Measurements from ENCODE around the gene TSPAN31.

TSPAN31 gene

GRCh38 chr12:57732726-57733593 is 11.9 kb upstream of the TSPAN31 start:
- in situ Hi-C loops (cut with MboI; ENCODE audit: low pct_unique_long_range_greater_than_20kb, low sequenced_read_pairs): no loop called here
- DNase-seq: no peak

DNA sequence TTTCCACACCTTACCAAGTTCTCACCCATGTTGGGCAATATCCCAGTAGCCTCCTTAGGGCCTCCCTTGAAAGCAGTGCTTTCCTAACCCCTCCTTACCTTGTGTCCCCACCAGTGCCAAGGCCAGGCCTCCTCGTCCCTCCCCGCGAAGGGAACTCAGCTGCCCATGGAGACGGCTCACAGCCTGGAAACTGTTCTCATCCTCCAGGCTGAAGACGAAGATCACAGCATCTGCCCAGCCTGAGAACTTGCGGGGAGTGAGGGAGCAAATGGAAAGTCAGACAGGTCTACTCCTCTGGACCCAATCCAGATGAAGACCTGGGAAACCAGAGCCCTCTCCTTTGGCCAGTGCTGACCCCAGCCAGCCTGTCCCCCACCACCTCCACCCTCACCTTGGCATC is 10.9 kb upstream of the TSPAN31 start:
- in situ Hi-C loops (cut with MboI; ENCODE audit: low pct_unique_long_range_greater_than_20kb, low sequenced_read_pairs): no loop called here

GRCh38 chr12:57734591-57734990 is 10.2 kb upstream of the TSPAN31 start:
- DNase-seq: no peak
- in situ Hi-C loops (cut with MboI; ENCODE audit: low pct_unique_long_range_greater_than_20kb, low sequenced_read_pairs): no loop called here

More for the DNA sequence above, 10.9 kb upstream of the TSPAN31 start:
- no peak for DNase-seq

- no peak for DNase-seq
- in situ Hi-C loops (cut with MboI; ENCODE audit: low pct_unique_long_range_greater_than_20kb, low sequenced_read_pairs): no loop called here
Observed at GRCh38 chr12:57735198-57735855, 9.5 kb upstream of the TSPAN31 start.

GRCh38 chr12:57735952-57736740 is 8.7 kb upstream of the TSPAN31 start:
- in situ Hi-C loops (cut with MboI; ENCODE audit: low pct_unique_long_range_greater_than_20kb, low sequenced_read_pairs): no loop called here
- DNase-seq: no peak

GRCh38 chr12:57736741-57737466 is 7.9 kb upstream of the TSPAN31 start:
- DNase-seq: no peak
- in situ Hi-C loops (cut with MboI; ENCODE audit: low pct_unique_long_range_greater_than_20kb, low sequenced_read_pairs): no loop called here

DNA sequence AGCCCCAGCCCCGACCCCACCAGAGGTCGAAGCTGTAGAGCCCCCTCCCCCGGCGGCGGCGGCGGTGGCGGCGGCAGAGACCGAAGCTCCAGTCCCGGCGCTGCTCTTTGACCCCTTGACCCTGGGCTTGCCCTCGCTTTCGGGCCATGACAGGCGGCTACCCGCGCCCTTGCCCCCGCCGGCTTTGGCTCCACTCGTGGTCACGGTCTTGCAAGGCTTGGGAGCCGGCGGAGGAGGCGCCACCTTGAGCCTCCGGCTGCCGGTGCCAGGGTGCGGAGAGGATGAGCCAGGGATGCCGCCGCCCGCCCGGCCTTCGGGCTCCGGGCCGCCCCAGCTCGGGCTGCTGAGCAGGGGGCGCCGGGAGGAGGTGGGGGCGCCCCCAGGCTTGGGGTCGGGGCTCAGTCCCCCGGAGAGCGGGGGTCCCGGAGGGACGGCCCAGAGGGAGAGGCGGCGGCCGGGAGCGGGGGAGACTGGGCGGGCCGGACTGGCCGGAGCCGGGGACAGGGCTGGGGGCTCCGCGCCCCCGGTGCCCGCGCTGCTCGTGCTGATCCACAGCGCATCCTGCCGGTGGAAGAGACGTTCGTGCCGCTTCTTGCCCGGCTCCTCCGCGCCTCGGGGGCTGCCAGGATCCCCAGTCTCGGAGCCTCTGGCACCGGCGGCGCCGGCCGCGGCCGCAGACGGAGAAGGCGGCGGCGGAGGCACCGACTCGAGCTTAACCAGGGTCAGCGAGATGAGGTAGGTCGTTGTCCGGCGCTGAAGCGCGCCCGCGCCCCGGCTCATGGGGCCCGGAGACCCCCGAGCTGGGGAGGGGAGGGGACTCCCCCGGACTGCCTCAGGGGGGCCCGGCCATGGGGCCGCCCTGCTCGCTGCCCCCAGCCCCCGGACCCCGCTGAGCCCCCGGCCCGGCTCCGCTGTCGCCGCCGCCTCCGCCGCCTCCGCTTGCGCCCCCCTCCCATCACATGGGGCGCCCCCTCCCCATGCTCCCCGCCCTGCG is 7.1 kb upstream of the TSPAN31 start:
- DNase-seq: no peak
- in situ Hi-C loops (cut with MboI; ENCODE audit: low pct_unique_long_range_greater_than_20kb, low sequenced_read_pairs): no loop called here

- no peak for DNase-seq
- in situ Hi-C loops (cut with MboI; ENCODE audit: low pct_unique_long_range_greater_than_20kb, low sequenced_read_pairs): no loop called here
Observed at GRCh38 chr12:57738661-57739237, 6.1 kb upstream of the TSPAN31 start, which contains the start of gene AGAP2. Gene AGAP2, minus strand, starts transcription at chr12:57738742. Its CDS starts 496 bp downstream, at chr12:57738246.

- DNase-seq: no peak
- in situ Hi-C loops (cut with MboI; ENCODE audit: low pct_unique_long_range_greater_than_20kb, low sequenced_read_pairs): no loop called here
Observed at GRCh38 chr12:57739387-57739786, 5.5 kb upstream of the TSPAN31 start.

DNA sequence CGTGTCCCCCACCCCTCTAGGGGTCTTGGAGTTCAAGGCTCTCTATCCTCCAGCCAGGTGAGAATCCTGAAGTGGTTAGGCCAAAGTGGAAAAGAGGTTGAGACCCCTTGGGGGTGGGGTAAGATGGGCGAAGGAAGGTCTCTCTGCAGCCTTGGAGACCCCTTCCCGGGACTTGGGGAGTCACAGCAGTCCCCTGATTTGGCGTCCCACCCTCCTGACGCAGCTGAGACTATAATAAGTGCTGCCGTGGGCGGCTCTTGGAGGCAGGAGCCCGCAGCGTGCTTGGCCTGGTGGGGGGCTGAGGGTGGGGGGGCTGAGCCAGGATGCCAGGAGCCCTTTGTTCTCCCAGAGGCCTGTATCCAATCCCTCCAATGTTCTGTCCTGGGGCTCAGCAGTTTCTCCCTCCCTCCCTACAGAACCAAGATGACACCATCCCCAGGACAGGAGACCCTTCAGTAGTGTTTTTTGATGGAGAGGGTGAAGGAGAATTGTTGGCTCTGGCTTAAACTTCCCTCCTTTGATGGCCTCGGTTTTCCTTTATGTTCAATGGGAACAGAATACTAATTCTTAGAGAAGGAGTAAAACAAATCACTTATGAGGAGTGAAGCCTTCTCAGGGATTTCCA is 4.8 kb upstream of the TSPAN31 start:
- no peak for DNase-seq
- in situ Hi-C loops (cut with MboI; ENCODE audit: low pct_unique_long_range_greater_than_20kb, low sequenced_read_pairs): no loop called here

GRCh38 chr12:57740656-57741412 is 4.0 kb upstream of the TSPAN31 start:
- in situ Hi-C loops (cut with MboI; ENCODE audit: low pct_unique_long_range_greater_than_20kb, low sequenced_read_pairs): no loop called here
- peak; percentile 93 for DNase-seq

- in situ Hi-C loops (cut with MboI; ENCODE audit: low pct_unique_long_range_greater_than_20kb, low sequenced_read_pairs): no loop called here
- no peak for DNase-seq
Observed at GRCh38 chr12:57741413-57741789, 3.4 kb upstream of the TSPAN31 start.

GRCh38 chr12:57741844-57742738 is 2.7 kb upstream of the TSPAN31 start:
- peak; percentile 79 for DNase-seq
- in situ Hi-C loops (cut with MboI; ENCODE audit: low pct_unique_long_range_greater_than_20kb, low sequenced_read_pairs): no loop called here

DNA sequence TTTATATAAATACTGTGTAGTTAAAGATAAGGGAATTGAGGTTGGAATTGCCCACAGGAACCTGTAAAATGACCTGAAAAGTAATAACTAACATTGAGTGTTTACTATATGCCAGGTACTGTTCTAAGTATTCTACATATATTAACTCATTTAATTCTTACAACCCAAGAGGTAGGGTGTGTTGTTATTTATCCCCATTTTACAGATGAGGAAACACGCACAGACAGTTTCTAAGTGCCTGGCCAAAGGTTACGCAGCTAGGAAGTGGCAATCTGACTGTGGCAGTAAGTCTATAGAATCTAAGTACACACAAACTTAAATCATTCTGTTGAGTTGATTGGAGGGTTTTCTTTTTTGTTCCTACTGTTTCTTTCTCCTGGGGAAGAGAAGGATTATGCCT is 1.1 kb upstream of the TSPAN31 start:
- in situ Hi-C loops (cut with MboI; ENCODE audit: low pct_unique_long_range_greater_than_20kb, low sequenced_read_pairs): no loop called here

GRCh38 chr12:57744194-57744776 is 554 bp upstream of the TSPAN31 start:
- no peak for DNase-seq
- in situ Hi-C loops (cut with MboI; ENCODE audit: low pct_unique_long_range_greater_than_20kb, low sequenced_read_pairs): no loop called here

More for the DNA sequence above, 1.1 kb upstream of the TSPAN31 start:
- DNase-seq: no peak

All from KBM-7 (cell line).